ENCODE measurements around the gene RPIA. TPM values are rescaled to one million over a fixed set of nuclear protein-coding genes. Genes with fewer than 3 reads are reported as not detected.

The RPIA gene
- total and polyA plus RNA-seq, 9 of the 15 experiments (the other 6 are each of a cell fraction or from before 2014, with no cell fraction given) = 7.8 to 41.2 (median 25.8) TPM

DNA sequence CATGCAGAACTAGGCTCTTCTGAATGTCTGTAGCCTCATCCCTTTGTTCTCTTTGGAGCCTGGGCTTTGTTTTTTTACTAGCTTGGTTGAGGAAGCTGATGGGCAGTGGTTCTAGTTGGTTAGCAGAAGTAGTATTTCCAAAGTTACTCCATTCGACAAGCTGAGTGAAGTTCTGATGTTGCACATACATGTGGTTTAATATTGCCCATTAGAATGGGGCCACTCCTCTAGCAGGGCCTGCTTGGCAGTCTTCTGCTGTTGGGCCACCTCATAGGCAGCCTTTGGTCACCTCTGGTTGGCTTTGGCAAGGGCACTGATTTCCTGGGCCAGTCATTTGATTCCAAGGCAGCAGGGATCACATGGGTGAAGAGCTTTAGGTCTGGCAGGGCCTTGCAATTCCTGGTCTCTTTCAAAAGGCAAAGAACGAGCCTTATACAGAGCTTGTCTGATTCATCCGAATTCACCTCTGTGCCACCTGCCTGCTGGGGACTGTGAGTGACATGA, 2.5 kb downstream of the RPIA start:
- 77% methylated on average over 3 of the region's 3 CpGs for WGBS (ENCODE audit: insufficient coverage, low coverage, missing lambda C conversion rate)
- POLR2A ChIA-PET = interaction anchor here (0.7 to 1.0 kb wide), 2 partner anchors 16 to 18 kb away, joined by 3 read pairs; no protein-coding TSS in a partner anchor
- Histone ChIP-seq H3K27me3 (ENCODE audit: control insufficient read depth in 2 of 2, insufficient read depth in 2 of 2, low read length in 2 of 2) (no peaks in the 10 kb centered on the region), H3K36me3 (ENCODE audit: control insufficient read depth, insufficient read depth, low read length) (peaks cover 17% of the 10 kb centered on the region; the same call in 2 of the 3 replicates), H3K27ac (ENCODE audit: extremely low read depth, low read depth, low read length) (no peak overlapping the region), H3K9ac (ENCODE audit: insufficient read depth in 1 of 2, low read depth in 2 of 2, low read length in 2 of 2) (no peak overlapping the region), H3K4me1 (replicated peaks in 1 of 2; ENCODE audit: control insufficient read depth in 2 of 2, insufficient read depth in 2 of 2, low read length in 2 of 2) (peaks cover 5 to 12% of the 10 kb centered on the region in 2 experiments; a peak in 4 of 5 replicates), H3K4me2 (ENCODE audit: insufficient read depth, low read length) (0 out of 2 replicates have a peak overlapping the region, but pooled peaks have one; percentile 2), H3K9me3 (replicated peaks; ENCODE audit: control insufficient read depth, insufficient read depth, low read depth, low read length) (no peaks in the 10 kb centered on the region), H3K9me1 (ENCODE audit: control insufficient read depth, insufficient read depth, low read length) (no peaks in the 10 kb centered on the region), H2AFZ (ENCODE audit: low read depth, low read length) (no peak overlapping the region), H3K79me2 (ENCODE audit: control insufficient read depth, insufficient read depth, low read length) (peaks cover 94% of the 10 kb centered on the region), H3K4me3 (no peak overlapping the region), H4K20me1 (replicated peaks; ENCODE audit: control insufficient read depth, insufficient read depth, low read length) (no peaks in the 10 kb centered on the region)
- intact Hi-C loops (cut with micrococcal nuclease) = loop anchor here (2.0 to 10.0 kb wide), 2 partner anchors 21 to 439 kb away; no protein-coding TSS in a partner anchor
- no peak for TF ChIP-seq ZBTB7A (IDR thresholded peaks at IDR 0.05; ENCODE audit: borderline replicate concordance, control insufficient read depth, low read depth, low read length)
- TF ChIP-seq ZNF507 (tag; conservative IDR thresholded peaks at IDR 0.05) = no peak
- TF ChIP-seq PATZ1 (CRISPR knock-in tag; IDR thresholded peaks at IDR 0.05; ENCODE audit: borderline replicate concordance) = no peak
- no peak for TF ChIP-seq ZNF232 (CRISPR knock-in tag; IDR thresholded peaks at IDR 0.05)
- TF ChIP-seq PREB (CRISPR knock-in tag; IDR thresholded peaks at IDR 0.05) = no peak
- no peak for TF ChIP-seq SMAD3 (CRISPR knock-in tag; conservative IDR thresholded peaks at IDR 0.05)
- no peak for TF ChIP-seq SNIP1 (IDR thresholded peaks at IDR 0.05; ENCODE audit: low read depth)
- TF ChIP-seq TRIM24 (IDR thresholded peaks at IDR 0.05) = no peak
- TF ChIP-seq ZBED1 (IDR thresholded peaks at IDR 0.05) = no peak
- no peak for TF ChIP-seq ZNF121 (CRISPR knock-in tag; conservative IDR thresholded peaks at IDR 0.05)
- no peak for TF ChIP-seq TCF3 (CRISPR knock-in tag; IDR thresholded peaks at IDR 0.05)
- no peak for TF ChIP-seq ZNF717 (CRISPR knock-in tag; IDR thresholded peaks at IDR 0.05)
- no peak for TF ChIP-seq POLR2A (conservative IDR thresholded peaks at IDR 0.05)
- no peak for TF ChIP-seq SAP30 (IDR thresholded peaks at IDR 0.05; ENCODE audit: borderline replicate concordance, insufficient read depth, low read depth, low read length, poor library complexity, severe bottlenecking)
- no peak for TF ChIP-seq ZBTB43 (CRISPR knock-in tag; IDR thresholded peaks at IDR 0.05)
- TF ChIP-seq POLR2G (IDR thresholded peaks at IDR 0.05; ENCODE audit: low read depth, low read length) = no peak
- CTCF ChIA-PET (ENCODE audit: low intra/inter-chr PET ratio) = no interaction called here
- ATAC-seq (no peak), DNase-seq (ENCODE audit: extremely low read depth in 1 of 4, low spot score in 3 of 4) (no peak), FAIRE-seq (no peak)
- no TSS peak for BruUV-seq (replicated peaks)
- in situ Hi-C loops (cut with MboI) = no loop called here
